NCI-H510A treated with DMSO at 0.1 percent for 48 hours (cell line): ENCODE results near the gene TEX38.
A peak's percentile ranks its signal among the peaks of the same experiment; 100 is the strongest.
"Not testable (repeated sequence)": the region's sequence is repeated elsewhere in the genome, so short reads cannot be mapped to it uniquely, and the experiment has no call there.

Source experiments
- DNase-seq: peaks from one replicate; lab custom pipeline; 2025; lab: John Stamatoyannopoulos, UW

The TEX38 gene

DNA sequence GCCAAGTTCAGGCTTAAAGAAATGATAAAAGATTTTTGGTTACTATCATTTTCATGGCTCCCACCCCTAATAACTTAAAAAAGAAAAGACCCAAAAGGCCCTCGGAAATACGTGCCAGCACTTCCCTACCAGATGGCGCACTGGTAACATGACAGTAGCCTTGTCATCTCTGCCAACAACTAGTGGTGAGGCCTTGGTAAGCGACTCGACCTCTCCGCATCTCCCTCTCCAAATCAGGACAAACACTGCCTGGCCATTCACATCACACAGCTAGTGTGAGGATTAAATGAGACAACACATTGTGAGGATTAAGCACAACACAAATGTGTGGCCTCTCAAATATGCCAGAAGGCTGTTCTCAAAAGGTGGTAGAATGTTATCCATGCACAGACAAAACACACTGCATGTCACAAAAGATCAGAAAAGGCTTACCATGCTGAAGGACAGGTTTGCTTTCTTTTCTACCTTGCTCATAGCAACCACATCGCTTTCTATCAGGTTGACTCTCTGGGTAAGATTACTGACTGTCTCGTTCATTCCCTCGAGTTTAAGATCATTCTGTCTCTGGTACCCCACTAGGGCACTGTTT lies 16.4 kb downstream of the TEX38 start:
- DNase-seq, result no peak

DNA sequence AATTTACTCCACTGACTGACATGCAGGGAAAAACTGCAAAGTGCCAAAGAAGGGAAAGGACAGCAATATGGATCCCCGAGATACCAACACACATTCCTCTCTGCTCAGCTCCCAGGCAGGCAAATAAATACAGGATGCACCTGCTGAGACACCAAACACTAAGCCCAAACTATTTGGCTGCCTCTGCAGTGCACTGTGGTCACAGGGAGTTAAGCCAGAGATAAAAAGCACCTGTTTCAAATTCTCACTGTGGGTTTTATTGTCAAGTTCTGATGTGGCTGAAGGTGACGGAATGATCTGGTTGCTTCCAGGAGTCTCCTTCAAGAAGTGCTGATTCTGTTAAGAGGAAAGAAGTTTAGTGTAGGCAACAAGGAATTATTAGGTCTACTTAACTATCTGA lies 17.7 kb downstream of the TEX38 start:
- DNase-seq, result no peak

DNA sequence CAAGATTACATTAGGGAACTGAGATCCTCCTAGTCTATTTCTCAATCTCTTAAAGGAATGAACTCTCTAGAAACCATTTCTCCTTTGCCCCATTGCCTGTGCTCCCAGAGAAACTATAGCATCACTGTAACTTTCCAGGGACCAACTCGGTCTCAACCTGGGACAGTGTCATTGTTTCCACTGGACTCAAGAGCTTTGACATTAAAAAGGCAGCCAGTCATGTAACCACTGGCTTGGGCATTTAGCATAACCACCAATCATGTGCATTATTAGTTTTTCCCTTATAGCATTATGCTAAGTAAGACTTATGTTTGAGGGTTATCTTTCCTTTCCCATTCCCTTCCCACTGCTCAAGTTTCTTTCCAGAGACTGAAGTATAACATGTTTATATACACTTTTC lies 18.2 kb downstream of the TEX38 start:
- DNase-seq, result no peak

DNA sequence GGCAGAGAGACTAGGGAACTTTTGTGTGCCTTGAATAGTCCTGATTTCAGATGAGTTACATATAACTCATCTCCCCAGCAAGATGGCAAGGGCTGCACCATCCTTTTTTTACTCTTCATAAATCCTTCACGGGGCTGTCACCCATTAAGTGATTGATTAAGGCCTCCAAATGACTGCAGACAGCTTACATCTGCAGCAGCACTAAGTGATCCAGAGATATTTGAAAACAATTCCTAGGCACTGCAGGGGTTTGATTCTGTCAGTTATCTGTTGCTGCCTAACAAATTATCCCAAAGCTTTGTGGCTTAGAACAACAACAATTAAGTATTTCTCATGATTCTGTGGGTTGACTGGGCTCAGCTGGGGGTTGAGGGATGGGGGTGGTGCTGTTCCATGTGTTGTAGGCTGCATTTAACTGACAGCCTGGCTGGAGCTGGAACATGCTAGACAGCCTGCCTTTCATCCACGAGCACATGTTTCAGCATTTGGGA lies 19.3 kb downstream of the TEX38 start:
- no peak for DNase-seq

DNA sequence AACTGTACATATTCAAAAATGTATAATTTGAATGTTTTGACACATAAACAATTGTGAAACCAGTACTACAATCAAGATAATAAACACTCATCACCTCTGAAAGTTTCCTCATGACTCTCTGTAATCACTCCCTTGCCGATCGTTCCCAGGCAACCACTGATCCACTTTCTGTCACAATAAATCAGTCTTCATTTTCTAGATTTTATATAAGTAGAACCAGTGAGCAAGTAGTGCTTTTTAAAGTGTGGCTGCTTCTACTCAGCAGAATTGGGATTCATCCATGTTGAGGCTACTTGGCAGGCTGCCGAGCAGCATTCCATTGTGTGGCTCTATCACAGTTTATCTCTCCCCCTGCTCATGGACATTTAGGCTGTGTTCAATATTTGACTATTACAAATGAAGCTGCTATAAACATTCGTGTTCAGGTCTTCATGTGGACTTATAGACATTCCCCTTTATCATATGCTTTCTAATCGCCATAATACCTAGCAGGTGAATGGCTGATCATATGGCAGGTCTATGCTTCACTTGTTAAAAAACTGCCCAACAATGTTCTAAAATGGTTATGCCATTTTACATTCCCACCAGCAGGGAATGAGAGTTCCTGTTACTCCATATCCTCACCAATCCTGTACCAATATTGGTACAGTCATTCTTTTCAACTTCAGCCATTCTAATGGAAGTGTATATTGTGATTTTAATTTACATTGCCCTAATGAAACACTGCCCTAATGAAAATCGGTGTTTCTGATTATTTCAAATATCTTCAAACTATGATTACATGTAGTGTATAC lies 20.5 kb downstream of the TEX38 start:
- DNase-seq, result no peak

DNA sequence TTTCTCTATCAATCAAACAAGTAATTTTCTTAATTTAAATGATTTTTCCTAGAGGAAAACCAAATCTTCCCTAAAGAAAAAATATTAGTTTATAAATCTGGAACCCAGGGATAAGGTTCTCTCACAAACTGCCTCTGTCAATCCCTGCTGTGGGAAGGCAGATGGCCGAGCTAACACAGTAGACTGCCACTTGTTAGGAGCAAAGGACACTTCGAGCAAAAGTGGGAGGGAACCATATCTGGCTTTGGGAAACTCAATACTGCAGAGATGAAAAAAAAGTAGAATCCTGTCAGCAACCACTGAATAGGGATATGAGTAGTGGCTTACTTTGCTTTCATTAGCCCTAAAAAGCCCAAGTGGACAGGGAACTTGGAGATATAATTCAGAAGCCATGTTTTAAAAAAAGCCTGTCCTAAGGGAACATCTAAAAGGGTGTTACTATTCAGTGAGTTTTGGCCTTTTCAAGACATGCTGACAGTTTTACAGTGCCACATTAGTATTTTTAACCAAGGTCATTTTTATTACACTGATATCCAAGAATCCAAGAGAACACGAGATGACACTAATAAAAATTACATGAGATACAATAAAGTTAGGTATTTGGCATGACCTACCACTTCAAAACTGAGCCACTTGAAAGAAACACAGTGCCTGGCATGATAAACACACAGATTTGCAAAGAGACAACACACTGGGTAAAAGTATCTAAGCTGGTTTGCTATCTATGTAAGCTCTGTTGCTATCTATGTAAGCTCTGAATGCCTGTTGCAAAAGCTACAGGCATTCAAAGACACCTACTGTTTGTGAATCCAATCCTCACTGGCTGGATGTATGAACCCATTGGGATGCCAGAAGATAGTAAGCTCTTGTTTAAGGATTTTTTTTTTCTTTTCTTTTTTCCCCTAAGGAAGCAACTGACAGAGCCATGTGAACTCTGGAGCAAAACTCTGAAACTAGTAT lies 21.4 kb downstream of the TEX38 start:
- no peak for DNase-seq

DNA sequence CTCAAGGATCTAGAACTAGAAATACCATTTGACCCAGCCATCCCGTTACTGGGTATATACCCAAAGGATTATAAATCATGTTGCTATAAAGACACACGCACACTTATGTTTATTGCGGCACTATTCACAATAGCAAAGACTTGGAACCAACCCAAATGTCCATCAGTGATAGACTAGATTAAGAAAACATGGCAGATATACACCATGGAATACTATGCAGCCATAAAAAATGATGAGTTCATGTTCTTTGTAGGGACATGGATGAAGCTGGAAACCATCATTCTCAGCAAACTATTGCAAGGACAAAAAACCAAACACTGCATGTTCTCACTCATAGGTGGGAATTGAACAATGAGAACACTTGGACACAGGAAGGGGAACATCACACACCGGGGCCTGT lies 23.0 kb downstream of the TEX38 start:
- DNase-seq, result not testable (repeated sequence)

DNA sequence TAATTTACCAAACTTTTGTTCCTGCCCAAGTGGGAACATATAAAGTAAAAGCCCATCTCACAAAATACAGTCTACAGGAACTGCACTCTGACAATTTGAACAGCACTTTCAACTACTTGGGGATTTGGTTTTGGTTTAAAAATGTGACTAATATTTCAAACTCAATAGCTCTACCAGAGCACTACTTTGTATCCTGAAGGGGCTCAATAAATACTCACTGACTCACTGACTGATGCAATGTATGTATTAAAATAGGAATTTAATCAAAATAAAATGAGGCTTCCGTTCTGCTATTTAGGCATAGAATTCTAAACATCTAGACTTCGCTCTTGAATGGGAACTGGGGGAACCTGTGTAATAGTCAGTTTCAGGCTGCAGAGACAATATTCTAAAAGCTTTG lies 25.4 kb downstream of the TEX38 start:
- no peak for DNase-seq

DNA sequence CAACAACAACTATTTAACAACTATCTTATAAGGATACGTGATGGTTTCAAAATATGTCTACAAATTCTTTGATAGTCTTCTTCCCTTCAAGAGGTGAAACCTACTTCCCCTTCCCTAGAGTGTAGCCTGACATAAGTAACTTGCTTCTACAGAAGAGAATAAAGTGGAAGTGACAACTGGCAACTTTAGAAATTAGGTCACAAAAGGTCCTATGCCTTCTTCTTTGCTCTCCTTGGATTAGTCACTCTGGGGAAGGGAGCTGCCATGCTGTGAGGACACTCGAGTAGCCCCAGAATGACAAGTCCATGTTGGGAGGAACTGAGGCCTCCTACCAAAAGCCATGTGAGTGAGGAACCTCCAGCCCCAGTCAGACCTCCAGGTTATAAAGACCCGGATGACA lies 28.0 kb downstream of the TEX38 start:
- no peak for DNase-seq

DNA sequence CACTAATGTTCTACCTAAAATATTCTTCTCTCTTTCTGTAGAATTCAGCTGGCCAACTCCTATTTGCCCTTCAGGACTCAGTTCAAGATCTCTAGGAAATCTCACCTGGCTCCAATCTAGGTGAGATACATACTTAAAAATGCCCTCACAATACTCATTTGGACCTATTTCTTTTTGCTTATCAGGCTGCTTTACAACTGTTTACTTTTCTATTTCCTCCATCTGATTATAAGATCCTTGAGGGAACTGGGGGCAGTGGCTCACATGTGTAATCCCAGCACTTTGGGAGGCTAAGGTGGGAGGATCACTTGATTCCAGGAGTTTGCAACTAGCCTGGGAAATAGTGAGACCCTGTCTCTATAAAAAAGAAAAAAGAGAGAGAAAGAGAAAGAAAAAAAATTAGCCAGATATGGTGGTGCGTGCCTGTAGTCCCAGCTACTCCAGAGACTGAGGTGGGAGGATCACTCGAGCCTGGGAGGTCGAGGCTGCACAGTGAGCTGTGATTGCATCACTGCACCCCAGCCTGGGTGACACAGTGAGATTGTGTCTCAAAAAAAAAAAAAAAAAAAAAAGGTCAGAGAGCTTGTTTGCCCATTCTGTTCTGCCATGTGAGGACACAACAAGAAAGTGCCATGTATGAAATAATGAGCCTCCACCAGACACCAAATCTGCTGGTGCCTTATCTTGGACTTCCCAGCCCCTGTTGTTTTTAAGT lies 32.4 kb downstream of the TEX38 start:
- no peak for DNase-seq

DNA sequence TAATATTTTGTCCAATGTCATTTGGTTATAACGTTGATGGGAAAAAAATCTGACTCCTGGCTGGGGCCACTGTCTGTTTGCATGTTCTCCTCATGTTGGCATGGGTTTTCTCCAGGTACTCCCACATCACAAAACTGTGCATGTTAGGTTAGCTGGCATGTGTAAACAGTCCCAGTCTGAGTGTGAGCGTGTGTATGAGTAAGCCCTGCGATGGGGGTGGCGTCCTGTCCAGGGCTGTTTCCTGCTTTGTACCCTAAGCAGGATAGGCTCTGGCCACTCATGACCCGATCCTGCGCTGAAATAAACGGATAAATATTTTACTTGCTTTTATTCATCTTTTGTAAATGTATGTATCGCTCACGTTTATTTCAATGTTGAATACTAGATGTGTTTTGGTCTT lies 33.8 kb downstream of the TEX38 start:
- DNase-seq, result no peak

DNA sequence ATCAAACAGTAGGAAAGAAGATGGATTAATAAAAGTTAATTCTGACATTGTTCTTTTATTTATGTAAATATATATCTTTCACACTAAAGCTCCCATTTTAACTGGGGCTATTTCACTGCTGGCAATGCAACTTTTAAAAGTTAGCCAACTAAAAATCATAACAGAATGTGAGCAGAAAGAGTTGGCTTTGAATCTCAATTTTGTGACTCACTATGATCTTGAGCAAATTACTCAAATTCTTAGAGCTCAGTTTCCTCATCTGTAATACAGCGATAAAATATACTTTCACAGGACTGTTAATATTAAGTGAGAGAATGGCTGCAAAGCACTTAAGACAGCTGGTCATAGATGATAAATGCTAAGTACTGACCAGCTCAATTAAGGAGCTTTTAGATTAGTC lies 36.5 kb downstream of the TEX38 start:
- DNase-seq, result no peak

DNA sequence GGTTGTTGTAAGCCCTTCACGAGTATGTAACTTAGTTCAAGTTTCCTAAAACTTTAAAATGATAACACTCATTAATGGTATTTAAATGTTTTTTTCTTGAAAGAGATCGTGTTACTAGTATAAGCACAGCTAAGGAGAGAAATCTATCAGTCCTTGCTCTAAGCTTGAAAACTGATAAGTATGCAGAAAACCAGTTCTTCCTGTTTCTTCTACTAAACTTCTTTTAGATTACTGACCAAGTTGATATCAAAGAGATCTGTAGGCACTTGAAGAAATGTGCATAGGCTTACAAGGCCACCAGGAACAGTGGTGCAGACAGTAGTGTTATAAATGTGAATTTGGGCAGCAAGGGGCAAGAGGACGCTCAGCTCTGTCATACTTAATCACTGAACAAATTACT lies 43.3 kb downstream of the TEX38 start:
- DNase-seq, result no peak

DNA sequence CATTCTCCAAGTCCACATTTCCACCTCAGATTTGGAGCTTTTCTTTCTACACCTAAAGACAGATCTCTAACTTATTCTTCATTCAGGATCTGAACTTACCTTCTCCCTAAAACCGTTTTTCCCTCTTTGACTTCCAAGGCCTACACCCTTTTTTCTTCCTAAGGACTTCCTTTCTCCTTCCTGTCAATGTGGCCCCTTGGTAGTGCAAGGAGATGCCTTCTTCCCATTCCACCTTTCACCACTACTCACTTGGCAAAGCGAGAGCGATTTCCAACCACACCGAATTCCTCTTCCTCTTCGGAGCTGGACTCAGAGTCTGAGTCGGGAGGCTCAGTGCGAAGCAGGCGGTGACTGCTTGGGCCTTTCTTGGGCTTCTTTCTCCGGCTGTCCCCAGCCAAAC lies 46.0 kb downstream of the TEX38 start:
- DNase-seq, result no peak

DNA sequence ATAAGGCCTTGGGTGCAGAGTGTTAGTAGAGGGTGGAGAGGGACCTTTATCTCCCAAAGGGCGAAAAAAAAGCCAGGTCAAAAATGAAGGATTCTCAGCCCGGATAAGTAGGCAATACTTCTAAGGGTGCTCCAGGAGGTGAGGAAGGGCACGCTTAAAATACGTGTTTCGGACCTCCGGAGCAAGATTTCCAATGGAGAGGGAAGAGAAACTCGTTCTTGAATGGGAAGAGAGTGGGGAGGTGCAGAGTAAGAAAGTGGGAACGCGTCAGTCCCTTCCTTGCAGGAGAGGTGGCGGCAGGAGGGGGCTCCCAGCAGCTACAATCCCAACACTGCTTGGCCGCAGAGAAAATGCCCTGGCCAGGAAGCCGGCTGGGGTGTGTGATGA lies 46.7 kb downstream of the TEX38 start:
- DNase-seq, result no peak

DNA sequence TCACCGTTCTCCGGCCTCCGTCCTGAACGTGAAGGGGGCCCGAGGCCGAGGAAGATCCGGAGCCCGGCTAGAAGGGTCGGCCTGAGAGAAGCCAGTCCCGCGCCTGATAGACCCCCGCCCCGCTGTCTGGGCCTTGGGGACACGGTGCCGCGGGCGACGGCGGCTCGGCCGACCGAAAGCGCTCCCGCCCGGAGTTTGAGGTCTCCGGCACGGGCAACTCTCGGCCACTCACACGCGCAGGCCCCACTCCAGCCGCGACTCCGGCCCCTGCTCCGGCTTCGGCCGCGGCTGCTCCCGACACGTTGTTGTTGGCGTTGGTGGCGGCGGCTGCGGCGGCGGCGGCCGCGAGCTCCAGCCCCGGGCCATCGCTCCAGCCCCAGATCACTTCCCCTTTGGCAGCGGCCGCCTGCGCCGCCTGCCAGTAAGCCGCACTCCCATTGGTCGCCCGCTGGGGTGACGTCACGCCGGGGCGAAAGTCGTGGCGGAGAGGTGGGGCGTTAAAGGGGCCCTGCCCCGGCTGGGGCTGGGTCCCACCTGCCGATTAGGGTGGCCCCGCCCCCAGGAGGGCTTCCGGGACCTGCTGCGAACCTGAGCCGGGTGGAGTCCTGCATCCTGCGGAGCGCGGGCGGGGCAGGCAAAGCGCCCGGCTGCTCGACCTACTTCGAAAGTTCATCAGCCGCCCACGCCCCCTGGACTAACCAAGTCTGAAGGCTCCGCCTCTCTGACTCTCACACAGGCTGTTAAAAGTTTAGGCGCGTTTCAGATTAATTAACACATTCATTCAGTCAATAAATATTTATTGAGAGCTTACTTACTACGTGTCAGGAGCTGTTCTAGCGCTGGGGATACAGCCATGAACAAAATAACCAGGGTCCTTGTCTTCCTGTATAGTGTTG lies 47.3 kb downstream of the TEX38 start, which contains the start of gene EFCAB14:
TSS of gene EFCAB14 (minus strand) at position 388 of the 896 bp plus-strand sequence. CDS start 1,027 bp downstream, outside the sequence.
- DNase-seq, result peak; percentile 95

DNA sequence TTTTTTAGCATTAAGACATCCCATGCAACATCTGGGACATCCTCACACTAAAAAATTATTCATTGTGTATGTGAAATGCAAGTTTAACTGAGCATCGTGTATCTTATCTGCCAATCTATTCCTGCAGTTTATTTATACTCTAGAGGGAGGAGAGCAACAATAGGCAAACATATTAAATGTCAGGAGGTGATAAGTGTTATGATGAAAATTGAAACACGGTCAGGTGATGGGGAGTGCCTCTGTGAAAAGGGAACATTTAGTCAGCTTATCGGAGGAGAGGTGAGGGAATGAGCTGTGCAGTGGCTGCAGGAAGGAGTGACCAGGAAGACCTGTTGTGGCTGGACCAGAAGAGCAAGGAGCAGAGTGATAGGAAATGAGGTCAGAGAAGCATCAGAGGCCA lies 48.0 kb downstream of the TEX38 start:
- DNase-seq, result peak; percentile 56

DNA sequence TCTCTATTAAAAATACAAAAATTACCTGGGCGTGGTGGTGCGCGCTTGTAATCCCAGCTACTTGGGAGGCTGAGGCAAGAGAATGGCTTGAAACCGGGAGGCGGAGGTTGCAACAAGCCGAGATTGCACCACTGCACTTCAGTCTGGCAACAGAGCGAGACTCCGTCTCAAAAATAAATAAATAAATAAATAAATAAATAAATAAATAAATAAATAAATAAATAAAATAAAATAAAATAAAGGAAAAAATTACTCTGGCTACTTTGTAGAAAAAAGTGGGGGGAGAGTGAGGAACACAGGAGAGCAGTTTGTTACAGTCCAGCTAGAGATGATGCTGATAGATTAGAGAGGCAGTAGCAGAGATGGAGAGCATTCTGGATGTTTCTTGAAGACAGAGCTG lies 48.7 kb downstream of the TEX38 start:
- DNase-seq, result not testable (repeated sequence)

DNA sequence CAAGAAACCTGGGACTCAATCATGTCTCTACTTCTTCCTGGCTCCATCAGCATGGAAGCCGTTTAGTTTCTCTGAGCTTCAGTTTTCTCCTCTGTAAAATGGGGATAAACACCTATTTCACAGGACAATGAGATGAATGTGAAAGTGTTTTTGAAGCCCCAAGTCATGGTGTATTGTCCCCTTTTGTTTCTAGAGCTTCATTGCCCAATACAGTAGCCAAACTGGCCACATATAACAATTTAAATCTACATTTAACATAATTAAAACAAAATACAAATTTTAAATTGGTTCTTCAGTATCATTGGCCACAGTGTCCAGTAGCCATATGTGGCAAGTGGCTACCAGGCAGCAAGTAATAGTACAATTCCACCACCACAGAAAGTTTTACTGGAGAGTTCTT lies 49.5 kb downstream of the TEX38 start:
- no peak for DNase-seq

DNA sequence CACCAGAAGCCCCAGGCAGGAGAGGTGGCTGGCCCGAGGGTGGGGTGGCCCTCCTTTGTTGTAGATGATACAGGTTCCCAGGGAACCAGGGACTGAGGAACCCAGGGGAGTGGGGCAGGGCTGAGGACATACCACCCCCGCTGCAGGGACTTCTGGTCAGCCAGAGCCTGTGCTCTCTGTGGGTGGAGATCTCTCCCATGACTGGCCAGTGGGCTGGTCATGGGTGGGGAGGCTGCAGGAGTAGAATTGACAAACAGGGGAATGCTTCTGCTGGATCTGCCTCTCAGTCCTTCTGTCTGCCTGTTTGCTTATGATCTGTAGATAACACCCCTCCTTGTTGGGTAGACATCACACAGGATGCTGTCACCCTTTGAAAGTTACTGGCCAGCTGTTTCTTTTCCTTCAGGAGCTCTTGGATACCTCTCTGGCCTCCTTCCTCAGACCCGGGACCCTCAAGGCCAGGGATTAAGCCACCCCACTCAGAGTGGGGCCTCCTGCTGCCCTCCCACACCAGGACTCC lies 50.1 kb downstream of the TEX38 start:
- no peak for DNase-seq
